PFSK-1 (cell line): ENCODE data around the gene TTC21A.

ENCODE experiments used
- POLR2AphosphoS5 ChIP-seq: IDR thresholded peaks from 2 replicates; pipeline ENCODE4 v1.6.1; 2012; ENCODE audit warnings: low read depth, mild to moderate bottlenecking, control low read depth, low read length, moderate library complexity
- REST ChIP-seq, 2 experiments: IDR thresholded peaks; 2 replicates each; pipeline versions ENCODE4 v1.6.1 to v1.8.0; 2011 to 2012; ENCODE audit warnings: low read depth in 2 of 2, low read length in 2 of 2, control low read depth in 1 of 2, inconsistent platforms in 1 of 2, mild to moderate bottlenecking in 1 of 2, moderate library complexity in 1 of 2; ENCODE audit not compliant: insufficient read depth in 1 of 2
- SIN3A ChIP-seq: IDR thresholded peaks from 2 replicates; pipeline ENCODE4 v1.6.1; 2012; ENCODE audit warnings: mild to moderate bottlenecking, low read length, moderate library complexity, borderline replicate concordance; ENCODE audit not compliant: insufficient read depth
- TAF1 ChIP-seq: IDR thresholded peaks from 2 replicates; pipeline ENCODE4 v1.6.1; 2012; ENCODE audit warnings: low read length, control low read depth, borderline replicate concordance; ENCODE audit not compliant: insufficient read depth

GRCh38 chr3:39126532-39127071, 19.1 kb downstream of the TTC21A start:
- TF ChIP-seq REST (IDR thresholded peaks at IDR 0.05; ENCODE audit: insufficient read depth in 1 of 2, low read depth in 2 of 2, low read length in 2 of 2) (no peak), TAF1 (no peak), POLR2AphosphoS5 (no peak), SIN3A (no peak)
